HuH-7 (cell line): ENCODE data around the gene ARHGAP42.
"Not testable (repeated sequence)": the region's sequence is repeated elsewhere in the genome, so short reads cannot be mapped to it uniquely, and the experiment has no call there.

Experiments
- DNase-seq: peaks from one replicate; pipeline ENCODE4 v3.0.0; 2011; ENCODE audit warnings: low spot score

ARHGAP42 gene

GRCh38 chr11:100872951-100873740, 186.1 kb downstream of the ARHGAP42 start:
- DNase-seq: no peak

GRCh38 chr11:100874203-100874602, 187.1 kb downstream of the ARHGAP42 start:
- no peak for DNase-seq

GRCh38 chr11:100875521-100875869, 188.4 kb downstream of the ARHGAP42 start:
- no peak for DNase-seq

GRCh38 chr11:100876815-100877520, 189.9 kb downstream of the ARHGAP42 start:
- no peak for DNase-seq

- DNase-seq: no peak
Observed at GRCh38 chr11:100878474-100878873, 191.4 kb downstream of the ARHGAP42 start.

GRCh38 chr11:100882957-100883356, 195.9 kb downstream of the ARHGAP42 start:
- no peak for DNase-seq

GRCh38 chr11:100883830-100884229, 196.7 kb downstream of the ARHGAP42 start:
- DNase-seq: no peak

- DNase-seq: no peak
Observed at GRCh38 chr11:100887659-100888058, 200.6 kb downstream of the ARHGAP42 start.

GRCh38 chr11:100888836-100889235, 201.7 kb downstream of the ARHGAP42 start:
- no peak for DNase-seq

- no peak for DNase-seq
Observed at GRCh38 chr11:100889758-100890157, 202.7 kb downstream of the ARHGAP42 start.

GRCh38 chr11:100890789-100891188, 203.7 kb downstream of the ARHGAP42 start:
- DNase-seq: no peak

GRCh38 chr11:100892886-100893285, 205.8 kb downstream of the ARHGAP42 start:
- no peak for DNase-seq

GRCh38 chr11:100895449-100895848, 208.4 kb downstream of the ARHGAP42 start:
- no peak for DNase-seq

- not testable (repeated sequence) for DNase-seq
Observed at GRCh38 chr11:100895976-100896375, 208.9 kb downstream of the ARHGAP42 start.

GRCh38 chr11:100901471-100901870, 214.4 kb downstream of the ARHGAP42 start:
- DNase-seq: not testable (repeated sequence)

GRCh38 chr11:100902454-100903141, 215.5 kb downstream of the ARHGAP42 start:
- DNase-seq: no peak

GRCh38 chr11:100903284-100903683, 216.2 kb downstream of the ARHGAP42 start:
- no peak for DNase-seq

- no peak for DNase-seq
Observed at GRCh38 chr11:100905684-100906083, 218.6 kb downstream of the ARHGAP42 start.

GRCh38 chr11:100908746-100909145, 221.7 kb downstream of the ARHGAP42 start:
- no peak for DNase-seq

- no peak for DNase-seq
Observed at GRCh38 chr11:100910808-100911207, 223.7 kb downstream of the ARHGAP42 start.

GRCh38 chr11:100914415-100915110, 227.5 kb downstream of the ARHGAP42 start:
- no peak for DNase-seq
